Fibroblast of lung (primary cell): ENCODE results near the gene SPI1. TPM values are rescaled to one million over a fixed set of nuclear protein-coding genes. Genes with fewer than 3 reads are reported as not detected.

Experiments used
- DNase-seq, 2 donors: peaks; one replicate each; pipeline versions ENCODE4 v3.0.0 to v3.0.0-alpha.2; 2010; ENCODE audit warnings: low read depth in 2 of 2
- H2AFZ ChIP-seq: 2 replicates; pipeline ENCODE4 v1.5.1; 2012; ENCODE audit warnings: low read length, control low read depth, inconsistent platforms
- H3K27ac ChIP-seq: 2 replicates; pipeline ENCODE4 v1.5.1; 2011; ENCODE audit warnings: low read length, control low read depth; ENCODE audit not compliant: insufficient read depth
- H3K27me3 ChIP-seq: 2 replicates; pipeline ENCODE4 v1.5.1; 2011; ENCODE audit warnings: mild to moderate bottlenecking, low read length; ENCODE audit not compliant: control insufficient read depth, insufficient read depth
- H3K36me3 ChIP-seq: 2 replicates; pipeline ENCODE4 v1.5.1; 2011; ENCODE audit warnings: low read length; ENCODE audit not compliant: control insufficient read depth, insufficient read depth
- H3K4me1 ChIP-seq: 2 replicates; pipeline ENCODE4 v1.5.1; 2011; ENCODE audit warnings: low read length; ENCODE audit not compliant: control insufficient read depth, insufficient read depth; ENCODE audit errors: extremely low read depth
- H3K4me2 ChIP-seq: 2 replicates; pipeline ENCODE4 v1.5.1; 2011; ENCODE audit warnings: low read length, control low read depth; ENCODE audit not compliant: insufficient read depth; ENCODE audit errors: extremely low read depth
- H3K4me3 ChIP-seq, 4 experiments: fragments of 200-600 bp in 1 of 4; sonication (generic) in 1 of 4; replicated peaks in 1 of 4; 2 replicates each; pipeline ENCODE4 v1.5.1; 2011 to 2016; ENCODE audit warnings: low read length in 4 of 4, low read depth in 3 of 4, mild to moderate bottlenecking in 3 of 4, control low read depth in 2 of 4, inconsistent platforms in 1 of 4, mixed read lengths in 1 of 4; ENCODE audit not compliant: insufficient read depth in 1 of 4; ENCODE audit errors: control extremely low read depth in 1 of 4
- H3K79me2 ChIP-seq: 2 replicates; pipeline ENCODE4 v1.5.1; 2012; ENCODE audit warnings: mild to moderate bottlenecking, low read length, inconsistent platforms; ENCODE audit not compliant: control insufficient read depth, insufficient read depth
- H3K9ac ChIP-seq: 2 replicates; pipeline ENCODE4 v1.5.1; 2011; ENCODE audit warnings: mild to moderate bottlenecking, low read length, control low read depth; ENCODE audit not compliant: insufficient read depth
- H3K9me3 ChIP-seq: 2 replicates; pipeline ENCODE4 v1.5.1; 2012; ENCODE audit warnings: low read depth, low read length; ENCODE audit not compliant: control insufficient read depth, insufficient read depth
- H4K20me1 ChIP-seq: 2 replicates; pipeline ENCODE4 v1.5.1; 2011; ENCODE audit warnings: low read length; ENCODE audit not compliant: control insufficient read depth, insufficient read depth; ENCODE audit errors: extremely low read depth
- EZH2 ChIP-seq: IDR thresholded peaks from 2 replicates; pipeline ENCODE4 v1.5.1; 2012; ENCODE audit warnings: low read length, control low read depth, mild to moderate bottlenecking; ENCODE audit errors: missing control alignments
- polyA plus RNA-seq, 2 donors: library from polyadenylated mRNA; depleted of rRNA in 1 of 2; stranded (reverse) in 1 of 2; unstranded in 1 of 2; fragments of >200 nt; gene quantifications; 2 replicates each; pipeline ENCODE4 v1.2.1, GENCODE V29; 2011 to 2012; ENCODE audit warnings: missing spikeins in 1 of 2
- total RNA-seq: library from RNA; depleted of rRNA; stranded (reverse); fragments of >200 nt; gene quantifications from 2 replicates; pipeline ENCODE4 v1.2.1, GENCODE V29; 2014
- TF ChIP-seq, protein P1 (sequence below), 2 donors: IDR thresholded peaks in 1 of 2; conservative IDR thresholded peaks in 1 of 2; 1 replicate in 1 of 2; 2 replicates in 1 of 2; pipeline ENCODE4 v1.5.1; 2011 to 2012; ENCODE audit warnings: low read length in 2 of 2, control low read depth in 1 of 2, inconsistent platforms in 1 of 2, low read depth in 1 of 2, mild to moderate bottlenecking in 1 of 2

SPI1 gene
- total and polyA plus RNA-seq, 2 donors (not counting 1 experiment from before 2014, with no cell fraction given): not detected

DNA sequence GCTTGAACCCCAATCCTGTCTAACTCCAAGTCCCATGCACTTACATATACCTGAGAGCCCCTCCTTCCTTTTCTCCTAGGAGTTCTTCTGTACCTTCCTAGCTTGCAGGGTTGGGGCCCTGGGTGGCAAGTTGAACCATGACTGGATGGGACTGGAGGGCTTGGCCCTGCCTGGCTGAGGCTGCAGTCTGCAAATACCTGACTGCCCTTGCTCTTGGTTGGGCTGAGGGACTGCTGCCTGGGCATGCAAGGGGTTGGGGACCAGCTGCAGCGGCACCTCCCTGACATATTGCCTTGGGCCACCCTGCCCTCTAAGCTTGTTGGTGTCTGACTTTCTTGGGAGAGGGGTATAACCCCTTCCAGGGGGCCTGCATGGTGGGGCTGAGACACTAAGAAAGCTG lies 20.2 kb upstream of the SPI1 start:
- no peaks in the 10 kb centered on the region for H3K9me3 ChIP-seq
- H3K4me1 ChIP-seq: peaks cover 9% of the 10 kb centered on the region
- no peak overlapping the region for H3K9ac ChIP-seq
- H3K36me3 ChIP-seq: no peaks in the 10 kb centered on the region
- H3K27me3 ChIP-seq: no peaks in the 10 kb centered on the region
- H2AFZ ChIP-seq: no peak overlapping the region
- TF ChIP-seq, protein P1, sequence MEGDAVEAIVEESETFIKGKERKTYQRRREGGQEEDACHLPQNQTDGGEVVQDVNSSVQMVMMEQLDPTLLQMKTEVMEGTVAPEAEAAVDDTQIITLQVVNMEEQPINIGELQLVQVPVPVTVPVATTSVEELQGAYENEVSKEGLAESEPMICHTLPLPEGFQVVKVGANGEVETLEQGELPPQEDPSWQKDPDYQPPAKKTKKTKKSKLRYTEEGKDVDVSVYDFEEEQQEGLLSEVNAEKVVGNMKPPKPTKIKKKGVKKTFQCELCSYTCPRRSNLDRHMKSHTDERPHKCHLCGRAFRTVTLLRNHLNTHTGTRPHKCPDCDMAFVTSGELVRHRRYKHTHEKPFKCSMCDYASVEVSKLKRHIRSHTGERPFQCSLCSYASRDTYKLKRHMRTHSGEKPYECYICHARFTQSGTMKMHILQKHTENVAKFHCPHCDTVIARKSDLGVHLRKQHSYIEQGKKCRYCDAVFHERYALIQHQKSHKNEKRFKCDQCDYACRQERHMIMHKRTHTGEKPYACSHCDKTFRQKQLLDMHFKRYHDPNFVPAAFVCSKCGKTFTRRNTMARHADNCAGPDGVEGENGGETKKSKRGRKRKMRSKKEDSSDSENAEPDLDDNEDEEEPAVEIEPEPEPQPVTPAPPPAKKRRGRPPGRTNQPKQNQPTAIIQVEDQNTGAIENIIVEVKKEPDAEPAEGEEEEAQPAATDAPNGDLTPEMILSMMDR (conservative IDR thresholded peaks at IDR 0.05 in 1 of 2, IDR thresholded peaks at IDR 0.05 in 1 of 2; ENCODE audit: low read depth in 1 of 2, low read length in 2 of 2): no peak
- TF ChIP-seq EZH2: no peak
- H4K20me1 ChIP-seq: no peaks in the 10 kb centered on the region
- H3K79me2 ChIP-seq: no peaks in the 10 kb centered on the region
- no peak overlapping the region for H3K27ac ChIP-seq
- H3K4me2 ChIP-seq: no peak overlapping the region
- no peak for DNase-seq
- H3K4me3 ChIP-seq: no peak overlapping the region

DNA sequence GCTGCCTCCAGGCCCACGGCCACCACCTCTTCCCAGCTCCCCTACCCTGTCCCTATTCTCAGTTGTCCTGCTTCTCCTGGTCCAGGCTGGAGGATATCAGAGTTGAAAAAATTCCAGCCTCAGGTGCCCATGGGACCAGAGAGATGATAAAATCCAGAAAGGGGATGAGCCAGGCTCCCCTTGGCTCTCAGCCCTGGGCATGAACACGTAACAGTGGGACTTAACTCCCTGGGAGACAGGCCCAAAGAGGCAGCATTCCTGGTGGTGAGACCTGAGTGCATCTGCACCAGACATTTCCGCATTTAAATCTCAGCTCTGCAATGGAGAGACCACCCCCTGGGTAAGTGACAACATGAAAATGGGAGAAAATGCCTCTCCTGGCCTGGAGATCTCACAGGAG lies 19.7 kb upstream of the SPI1 start:
- Histone ChIP-seq H3K79me2 (no peaks in the 10 kb centered on the region), H3K9me3 (no peaks in the 10 kb centered on the region), H2AFZ (no peak overlapping the region), H3K4me1 (peaks cover 10% of the 10 kb centered on the region), H4K20me1 (no peaks in the 10 kb centered on the region), H3K4me3 (no peak overlapping the region), H3K36me3 (no peaks in the 10 kb centered on the region), H3K27ac (no peak overlapping the region), H3K27me3 (no peaks in the 10 kb centered on the region), H3K4me2 (no peak overlapping the region), H3K9ac (no peak overlapping the region)
- no peak for DNase-seq
- TF ChIP-seq EZH2: no peak

DNA sequence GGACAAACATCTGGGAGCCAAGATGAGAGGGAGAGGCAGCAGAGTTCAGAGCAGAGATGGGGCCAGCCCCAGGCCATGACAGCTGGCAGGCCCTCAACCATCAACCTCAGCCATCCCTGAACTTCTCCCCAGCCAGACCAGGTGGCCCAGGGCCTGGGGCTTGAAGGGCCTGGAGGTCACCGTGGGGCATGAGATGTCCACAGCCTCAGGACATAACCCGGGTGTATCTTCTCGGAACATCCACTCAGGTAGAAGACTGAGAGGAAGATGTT lies 17.6 kb upstream of the SPI1 start:
- Histone ChIP-seq H3K79me2 (no peaks in the 10 kb centered on the region), H4K20me1 (no peaks in the 10 kb centered on the region), H3K4me3 (no peak overlapping the region), H3K9me3 (no peaks in the 10 kb centered on the region), H3K27me3 (no peaks in the 10 kb centered on the region), H3K36me3 (no peaks in the 10 kb centered on the region), H3K4me2 (no peak overlapping the region), H2AFZ (no peak overlapping the region), H3K4me1 (peaks cover 10% of the 10 kb centered on the region), H3K9ac (no peak overlapping the region), H3K27ac (no peak overlapping the region)
- TF ChIP-seq EZH2: no peak
- TF ChIP-seq, protein P1 (conservative IDR thresholded peaks at IDR 0.05 in 1 of 2, IDR thresholded peaks at IDR 0.05 in 1 of 2; ENCODE audit: low read depth in 1 of 2, low read length in 2 of 2): no peak
- DNase-seq: no peak
